K562 (cell line): ENCODE results near the gene STX19.

ENCODE experiments used
- CCAR2 ChIP-seq: fragments of 200-400 bp; formaldehyde crosslinking; IDR thresholded peaks from 2 replicates; pipeline ENCODE4 v1.6.1; 2017; ENCODE audit warnings: mild to moderate bottlenecking, low read depth, low read length
- MAZ ChIP-seq, 2 experiments: fragments of 450-650 bp in 1 of 2; sonication (generic) in 1 of 2; formaldehyde crosslinking; IDR thresholded peaks in 1 of 2; conservative IDR thresholded peaks in 1 of 2; 2 replicates each; pipeline versions ENCODE4 v1.4.0 to v1.5.0; 2020; ENCODE audit warnings: mild to moderate bottlenecking in 1 of 2, missing genetic modification reagents in 1 of 2
- MEIS2 ChIP-seq: fragments of 450-650 bp; IDR thresholded peaks from 2 replicates; pipeline ENCODE4 v1.6.1; 2014; ENCODE audit warnings: mild to moderate bottlenecking; ENCODE audit not compliant: partially characterized antibody
- NFXL1 ChIP-seq: fragments of 450-650 bp; formaldehyde crosslinking; IDR thresholded peaks from 2 replicates; pipeline ENCODE4 v1.4.0; 2021; ENCODE audit warnings: mild to moderate bottlenecking
- POLR2AphosphoS5 ChIP-seq: IDR thresholded peaks from 2 replicates; pipeline ENCODE4 v1.6.1; 2011; ENCODE audit warnings: mild to moderate bottlenecking, low read depth, low read length, moderate library complexity; ENCODE audit not compliant: control insufficient read depth, insufficient read depth
- POLR2G ChIP-seq: fragments of 200-400 bp; formaldehyde crosslinking; IDR thresholded peaks from 2 replicates; pipeline ENCODE4 v1.6.1; 2017; ENCODE audit warnings: low read depth, mild to moderate bottlenecking, antibody characterized with exemption, low read length, moderate library complexity
- PTBP1 ChIP-seq: fragments of 200-400 bp; formaldehyde crosslinking; IDR thresholded peaks from 2 replicates; pipeline ENCODE4 v1.6.1; 2017; ENCODE audit warnings: low read depth, low read length
- SPI1 ChIP-seq: IDR thresholded peaks from 2 replicates; pipeline ENCODE4 v1.6.1; 2011; ENCODE audit warnings: low read depth, low read length, control low read depth, borderline replicate concordance
- TCF7L2 ChIP-seq: fragments of 150-350 bp; IDR thresholded peaks from 2 replicates; pipeline ENCODE4 v1.6.1; 2016; ENCODE audit warnings: low read depth, mild to moderate bottlenecking, low read length, moderate library complexity
- USF1 ChIP-seq: sonication (generic); formaldehyde crosslinking; IDR thresholded peaks from 2 replicates; pipeline ENCODE4 v1.9.0; 2022; ENCODE audit warnings: mild to moderate bottlenecking, missing genetic modification reagents
- ZFP91 ChIP-seq: sonication (generic); formaldehyde crosslinking; IDR thresholded peaks from 2 replicates; pipeline ENCODE4 v1.8.0; 2022; ENCODE audit warnings: mild to moderate bottlenecking, missing genetic modification reagents

- TF ChIP-seq PTBP1 = no peak
- TF ChIP-seq MAZ (CRISPR knock-in tag; conservative IDR thresholded peaks at IDR 0.05 in 1 of 2, IDR thresholded peaks at IDR 0.05 in 1 of 2) = no peak
- TF ChIP-seq POLR2G = no peak
- no peak for TF ChIP-seq ZFP91 (CRISPR knock-in tag)
- TF ChIP-seq USF1 (CRISPR knock-in tag) = no peak
- TF ChIP-seq SPI1 = no peak
- no peak for TF ChIP-seq MEIS2
- no peak for TF ChIP-seq POLR2AphosphoS5
- no peak for TF ChIP-seq NFXL1 (CRISPR knock-in tag)
- TF ChIP-seq CCAR2 = no peak
- no peak for TF ChIP-seq TCF7L2
Observed at GRCh38 chr3:94071713-94072284, 43.4 kb upstream of the STX19 start.
